ENCODE results near the gene IMPDH2.
"Not testable (repeated sequence)": the region's sequence is repeated elsewhere in the genome, so short reads cannot be mapped to it uniquely, and the experiment has no call there.

The IMPDH2 gene

DNA sequence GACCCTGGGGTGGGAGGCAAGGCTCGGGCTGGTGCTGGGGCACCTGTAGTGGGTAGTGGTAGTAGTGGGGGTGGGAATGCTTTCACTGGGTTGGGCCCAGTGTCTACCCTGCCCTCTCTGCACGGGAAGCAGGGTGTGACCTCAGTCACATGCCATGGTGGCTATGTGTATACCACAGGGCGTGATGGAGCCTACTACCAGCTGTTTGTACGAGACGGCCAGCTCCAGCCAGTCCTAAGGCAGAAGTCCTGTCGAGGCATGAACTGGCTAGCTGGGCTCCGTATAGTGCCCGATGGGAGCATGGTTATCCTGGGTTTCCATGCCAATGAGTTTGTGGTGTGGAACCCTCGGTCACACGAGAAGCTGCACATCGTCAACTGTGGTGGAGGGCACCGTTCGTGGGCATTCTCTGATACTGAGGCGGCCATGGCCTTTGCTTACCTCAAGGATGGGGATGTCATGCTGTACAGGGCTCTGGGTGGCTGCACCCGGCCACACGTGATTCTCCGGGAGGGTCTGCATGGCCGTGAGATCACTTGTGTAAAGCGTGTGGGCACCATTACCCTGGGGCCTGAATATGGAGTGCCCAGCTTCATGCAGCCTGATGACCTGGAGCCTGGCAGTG is 16.0 kb downstream of the IMPDH2 start:
- no CpG with 5 or more reads among the region's 19 CpGs for WGBS (ENCODE audit: extremely low coverage, insufficient coverage, low lambda C conversion rate)
- Histone ChIP-seq H3K4me2 (ENCODE audit: low read length) (no peak overlapping the region), H2BK120ac (ENCODE audit: low read depth, low read length) (no peak overlapping the region), H3K79me1 (ENCODE audit: low read length) (peaks cover 23% of the 10 kb centered on the region), H3K4me3 (ENCODE audit: low read length) (no peak overlapping the region), H3K4me1 (ENCODE audit: control insufficient read depth, low read depth, low read length) (peaks cover 6% of the 10 kb centered on the region), H3K27me3 (ENCODE audit: insufficient read depth, low read length, poor library complexity) (no peaks in the 10 kb centered on the region), H2AK5ac (ENCODE audit: low read length) (no peak overlapping the region), H3K27ac (ENCODE audit: low read depth, low read length) (no peak overlapping the region), H4K5ac (ENCODE audit: low read length) (no peak overlapping the region), H2BK5ac (ENCODE audit: low read length) (no peak overlapping the region), H3K4ac (ENCODE audit: low read depth, low read length) (no peak overlapping the region), H4K8ac (ENCODE audit: low read depth, low read length) (no peak overlapping the region), H3K56ac (ENCODE audit: low read length) (no peak overlapping the region), H3K9ac (ENCODE audit: low read length) (no peak overlapping the region), H2BK15ac (replicated peaks; ENCODE audit: low read depth) (no peak overlapping the region), H3K18ac (ENCODE audit: low read length) (no peak overlapping the region), H3K79me2 (ENCODE audit: control insufficient read depth, insufficient read depth, low read length) (peaks cover 33% of the 10 kb centered on the region), H3K36me3 (ENCODE audit: control insufficient read depth, insufficient read depth, low read length) (peaks cover 18% of the 10 kb centered on the region), H3K23ac (ENCODE audit: low read length) (no peak overlapping the region)
- no peak for DNase-seq

DNA sequence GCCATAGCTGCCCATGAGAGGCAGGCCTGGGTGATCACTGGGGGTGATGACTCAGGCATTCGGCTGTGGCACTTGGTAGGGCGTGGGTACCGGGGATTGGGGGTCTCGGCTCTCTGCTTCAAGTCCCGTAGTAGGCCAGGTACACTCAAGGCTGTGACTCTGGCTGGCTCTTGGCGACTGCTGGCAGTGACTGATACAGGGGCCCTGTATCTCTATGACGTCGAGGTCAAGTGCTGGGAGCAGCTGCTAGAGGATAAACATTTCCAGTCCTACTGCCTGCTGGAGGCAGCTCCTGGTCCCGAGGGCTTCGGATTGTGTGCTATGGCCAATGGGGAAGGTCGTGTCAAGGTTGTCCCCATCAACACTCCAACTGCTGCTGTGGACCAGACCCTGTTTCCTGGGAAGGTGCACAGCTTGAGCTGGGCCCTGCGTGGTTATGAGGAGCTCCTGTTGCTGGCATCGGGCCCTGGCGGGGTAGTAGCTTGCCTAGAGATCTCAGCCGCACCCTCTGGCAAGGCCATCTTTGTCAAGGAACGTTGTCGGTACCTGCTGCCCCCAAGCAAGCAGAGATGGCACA is 16.7 kb downstream of the IMPDH2 start:
- H3K4ac ChIP-seq (ENCODE audit: low read depth, low read length), result no peak overlapping the region
- peaks cover 26% of the 10 kb centered on the region for H3K79me1 ChIP-seq (ENCODE audit: low read length)
- WGBS (ENCODE audit: extremely low coverage, insufficient coverage, low lambda C conversion rate), result no CpG with 5 or more reads among the region's 17 CpGs
- peaks cover 37% of the 10 kb centered on the region for H3K79me2 ChIP-seq (ENCODE audit: control insufficient read depth, insufficient read depth, low read length)
- no peak overlapping the region for H4K8ac ChIP-seq (ENCODE audit: low read depth, low read length)
- H3K4me3 ChIP-seq (ENCODE audit: low read length), result no peak overlapping the region
- H3K18ac ChIP-seq (ENCODE audit: low read length), result no peak overlapping the region
- no peak for DNase-seq
- H3K27ac ChIP-seq (ENCODE audit: low read depth, low read length), result no peak overlapping the region
- H3K27me3 ChIP-seq (ENCODE audit: insufficient read depth, low read length, poor library complexity), result no peaks in the 10 kb centered on the region
- no peak overlapping the region for H3K9ac ChIP-seq (ENCODE audit: low read length)
- no peak overlapping the region for H4K5ac ChIP-seq (ENCODE audit: low read length)
- H3K23ac ChIP-seq (ENCODE audit: low read length), result no peak overlapping the region
- no peak overlapping the region for H2BK15ac ChIP-seq (replicated peaks; ENCODE audit: low read depth)
- no peak overlapping the region for H2BK120ac ChIP-seq (ENCODE audit: low read depth, low read length)
- H3K36me3 ChIP-seq (ENCODE audit: control insufficient read depth, insufficient read depth, low read length), result peaks cover 18% of the 10 kb centered on the region
- no peak overlapping the region for H2BK5ac ChIP-seq (ENCODE audit: low read length)
- no peak overlapping the region for H2AK5ac ChIP-seq (ENCODE audit: low read length)
- H3K4me1 ChIP-seq (ENCODE audit: control insufficient read depth, low read depth, low read length), result peaks cover 7% of the 10 kb centered on the region
- no peak overlapping the region for H3K4me2 ChIP-seq (ENCODE audit: low read length)
- H3K56ac ChIP-seq (ENCODE audit: low read length), result no peak overlapping the region

- H3K18ac ChIP-seq (ENCODE audit: low read length), result no peak overlapping the region
Measured at GRCh38 chr3:49009396-49009795, 19.8 kb downstream of the IMPDH2 start.

GRCh38 chr3:49008627-49009026 is 20.6 kb downstream of the IMPDH2 start:
- H4K5ac ChIP-seq (ENCODE audit: low read length); DNase-seq; H2BK5ac ChIP-seq (ENCODE audit: low read length); H3K27me3 ChIP-seq (ENCODE audit: insufficient read depth, low read length, poor library complexity); H3K27ac ChIP-seq (ENCODE audit: low read depth, low read length); H3K4ac ChIP-seq (ENCODE audit: low read depth, low read length); H3K4me1 ChIP-seq (ENCODE audit: control insufficient read depth, low read depth, low read length); H2BK15ac ChIP-seq (replicated peaks; ENCODE audit: low read depth); H3K36me3 ChIP-seq (ENCODE audit: control insufficient read depth, insufficient read depth, low read length); H2BK120ac ChIP-seq (ENCODE audit: low read depth, low read length); H3K18ac ChIP-seq (ENCODE audit: low read length); H2AK5ac ChIP-seq (ENCODE audit: low read length); H4K8ac ChIP-seq (ENCODE audit: low read depth, low read length); H3K4me3 ChIP-seq (ENCODE audit: low read length); H3K23ac ChIP-seq (ENCODE audit: low read length): not testable (repeated sequence)
- Histone ChIP-seq H3K56ac (ENCODE audit: low read length) (peak overlapping the region; percentile 86), H3K79me1 (ENCODE audit: low read length) (peaks cover 18% of the 10 kb centered on the region), H3K79me2 (ENCODE audit: control insufficient read depth, insufficient read depth, low read length) (peaks cover 37% of the 10 kb centered on the region), H3K9ac (ENCODE audit: low read length) (peak overlapping the region; percentile 88), H3K4me2 (ENCODE audit: low read length) (peak overlapping the region; percentile 90)
- no CpG with 5 or more reads among the region's 5 CpGs for WGBS (ENCODE audit: extremely low coverage, insufficient coverage, low lambda C conversion rate)

More at GRCh38 chr3:49009396-49009795, 19.8 kb downstream of the IMPDH2 start:
- no peak for DNase-seq
- Histone ChIP-seq H2BK15ac (replicated peaks; ENCODE audit: low read depth) (no peak overlapping the region), H3K4ac (ENCODE audit: low read depth, low read length) (no peak overlapping the region), H2BK120ac (ENCODE audit: low read depth, low read length) (no peak overlapping the region), H3K9ac (ENCODE audit: low read length) (no peak overlapping the region), H3K4me1 (ENCODE audit: control insufficient read depth, low read depth, low read length) (peaks cover 5% of the 10 kb centered on the region), H3K36me3 (ENCODE audit: control insufficient read depth, insufficient read depth, low read length) (peaks cover 8% of the 10 kb centered on the region), H3K56ac (ENCODE audit: low read length) (no peak overlapping the region), H3K27ac (ENCODE audit: low read depth, low read length) (no peak overlapping the region), H4K5ac (ENCODE audit: low read length) (no peak overlapping the region), H3K4me2 (ENCODE audit: low read length) (no peak overlapping the region), H3K4me3 (ENCODE audit: low read length) (no peak overlapping the region), H2BK5ac (ENCODE audit: low read length) (no peak overlapping the region), H2AK5ac (ENCODE audit: low read length) (no peak overlapping the region), H3K27me3 (ENCODE audit: insufficient read depth, low read length, poor library complexity) (no peaks in the 10 kb centered on the region), H3K23ac (ENCODE audit: low read length) (no peak overlapping the region), H3K79me2 (ENCODE audit: control insufficient read depth, insufficient read depth, low read length) (peaks cover 37% of the 10 kb centered on the region), H3K79me1 (ENCODE audit: low read length) (peaks cover 21% of the 10 kb centered on the region), H4K8ac (ENCODE audit: low read depth, low read length) (no peak overlapping the region)
- WGBS (ENCODE audit: extremely low coverage, insufficient coverage, low lambda C conversion rate), result no CpG with 5 or more reads among the region's 3 CpGs

DNA sequence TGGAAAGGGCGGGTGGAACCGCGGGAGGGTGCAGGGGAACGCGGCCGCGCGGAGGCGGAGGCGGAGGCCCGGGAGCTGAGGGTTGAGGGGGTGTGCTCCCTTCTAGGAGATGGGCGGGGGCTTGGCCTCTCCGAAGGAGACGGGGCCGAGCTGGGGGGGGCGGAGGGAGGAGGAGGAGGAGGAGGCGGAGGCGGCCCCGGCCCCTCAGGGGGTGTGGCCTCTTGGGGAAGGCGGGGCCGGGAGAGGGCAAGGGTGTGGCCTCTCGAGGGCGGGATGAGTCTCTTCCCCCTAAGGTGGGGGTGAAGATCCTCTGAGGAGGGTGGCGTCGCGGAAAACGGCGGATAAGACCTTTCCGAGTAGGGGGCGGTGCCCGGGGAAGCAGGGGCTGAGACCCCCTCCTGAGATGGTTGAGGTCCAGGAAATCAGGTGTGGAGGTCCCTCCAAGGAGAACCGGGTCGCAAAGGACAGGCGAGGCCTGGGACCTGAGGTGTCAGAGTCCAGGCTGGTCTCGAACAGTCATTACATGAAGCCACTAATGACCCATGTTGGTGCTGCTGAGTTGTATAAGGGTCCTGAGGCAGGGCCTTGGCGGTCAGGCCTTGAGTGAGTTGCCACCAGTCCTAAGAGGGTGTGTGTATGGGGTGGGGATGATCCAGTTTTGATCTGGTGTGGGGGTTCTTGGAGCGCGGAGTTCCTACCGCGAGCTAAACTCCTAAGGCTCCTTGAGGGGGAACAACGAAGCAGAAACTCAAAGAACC is 21.2 kb downstream of the IMPDH2 start:
- H3K27ac ChIP-seq (ENCODE audit: low read depth, low read length), result no peak overlapping the region
- no peak overlapping the region for H2BK120ac ChIP-seq (ENCODE audit: low read depth, low read length)
- H3K27me3 ChIP-seq (ENCODE audit: insufficient read depth, low read length, poor library complexity), result no peaks in the 10 kb centered on the region
- peaks cover 36% of the 10 kb centered on the region for H3K79me2 ChIP-seq (ENCODE audit: control insufficient read depth, insufficient read depth, low read length)
- peak overlapping the region; percentile 83 for H3K4me3 ChIP-seq (ENCODE audit: low read length)
- peak overlapping the region; percentile 90 for H3K4me2 ChIP-seq (ENCODE audit: low read length)
- peak overlapping the region; percentile 95 for H3K56ac ChIP-seq (ENCODE audit: low read length)
- peak overlapping the region; percentile 47 for H3K18ac ChIP-seq (ENCODE audit: low read length)
- no peak overlapping the region for H2AK5ac ChIP-seq (ENCODE audit: low read length)
- peak overlapping the region; percentile 84 for H3K4ac ChIP-seq (ENCODE audit: low read depth, low read length)
- no CpG with 5 or more reads among the region's 41 CpGs for WGBS (ENCODE audit: extremely low coverage, insufficient coverage, low lambda C conversion rate)
- peaks cover 5% of the 10 kb centered on the region for H3K4me1 ChIP-seq (ENCODE audit: control insufficient read depth, low read depth, low read length)
- peaks cover 7% of the 10 kb centered on the region for H3K36me3 ChIP-seq (ENCODE audit: control insufficient read depth, insufficient read depth, low read length)
- H3K23ac ChIP-seq (ENCODE audit: low read length), result no peak overlapping the region
- peaks cover 16% of the 10 kb centered on the region for H3K79me1 ChIP-seq (ENCODE audit: low read length)
- H2BK15ac ChIP-seq (replicated peaks; ENCODE audit: low read depth), result no peak overlapping the region
- DNase-seq, result peak; percentile 94
- H3K9ac ChIP-seq (ENCODE audit: low read length), result peak overlapping the region; percentile 96
- H2BK5ac ChIP-seq (ENCODE audit: low read length), result peak overlapping the region; percentile 94
- no peak overlapping the region for H4K8ac ChIP-seq (ENCODE audit: low read depth, low read length)
- no peak overlapping the region for H4K5ac ChIP-seq (ENCODE audit: low read length)

Data from mesendoderm (in vitro differentiated cells).